ENCODE results near the gene CNOT8.
"Not testable (repeated sequence)": the region's sequence is repeated elsewhere in the genome, so short reads cannot be mapped to it uniquely, and the experiment has no call there.

Gene CNOT8

GRCh38 chr5:154858297-154858971 is at the start of gene CNOT8:
Gene CNOT8, plus strand, starts transcription at chr5:154858627. Its CDS starts 4,652 bp downstream, at chr5:154863279.
- peak; percentile 99 for DNase-seq

- DNase-seq, result no peak
Measured at GRCh38 chr5:154811239-154811638, 47.2 kb upstream of the CNOT8 start.

- peak; percentile 83 for DNase-seq
Measured at GRCh38 chr5:154811653-154812465, 46.6 kb upstream of the CNOT8 start.

- DNase-seq, result no peak
Measured at GRCh38 chr5:154813158-154813557, 45.3 kb upstream of the CNOT8 start.

- DNase-seq, result no peak
Measured at GRCh38 chr5:154813736-154814135, 44.7 kb upstream of the CNOT8 start.

GRCh38 chr5:154815025-154815424 is 43.4 kb upstream of the CNOT8 start:
- DNase-seq, result no peak

GRCh38 chr5:154815684-154816247 is 42.7 kb upstream of the CNOT8 start:
- no peak for DNase-seq

GRCh38 chr5:154816891-154817492 is 41.4 kb upstream of the CNOT8 start:
- DNase-seq, result no peak

- DNase-seq, result no peak
Measured at GRCh38 chr5:154817815-154818214, 40.6 kb upstream of the CNOT8 start.

GRCh38 chr5:154818471-154819116 is 39.8 kb upstream of the CNOT8 start:
- DNase-seq, result peak; percentile 87

GRCh38 chr5:154819546-154819945 is 38.9 kb upstream of the CNOT8 start:
- DNase-seq, result no peak

- DNase-seq, result no peak
Measured at GRCh38 chr5:154820383-154820782, 38.0 kb upstream of the CNOT8 start.

- DNase-seq, result not testable (repeated sequence)
Measured at GRCh38 chr5:154822896-154823295, 35.5 kb upstream of the CNOT8 start.

GRCh38 chr5:154823605-154824004 is 34.8 kb upstream of the CNOT8 start:
- DNase-seq, result no peak

GRCh38 chr5:154824070-154824469 is 34.4 kb upstream of the CNOT8 start:
- DNase-seq, result no peak

- DNase-seq, result no peak
Measured at GRCh38 chr5:154829181-154829588, 29.2 kb upstream of the CNOT8 start.

GRCh38 chr5:154829589-154830218 is 28.7 kb upstream of the CNOT8 start:
- DNase-seq, result no peak

GRCh38 chr5:154830219-154830595 is 28.2 kb upstream of the CNOT8 start:
- no peak for DNase-seq

- no peak for DNase-seq
Measured at GRCh38 chr5:154830596-154830995, 27.8 kb upstream of the CNOT8 start.

- DNase-seq, result no peak
Measured at GRCh38 chr5:154831451-154831850, 27.0 kb upstream of the CNOT8 start.

GRCh38 chr5:154832804-154833203 is 25.6 kb upstream of the CNOT8 start:
- DNase-seq, result not testable (repeated sequence)

- DNase-seq, result no peak
Measured at GRCh38 chr5:154834053-154834452, 24.4 kb upstream of the CNOT8 start.

- DNase-seq, result not testable (repeated sequence)
Measured at GRCh38 chr5:154835701-154836052, 22.8 kb upstream of the CNOT8 start.
